ENCODE data around the gene EXOC6B.

DNA sequence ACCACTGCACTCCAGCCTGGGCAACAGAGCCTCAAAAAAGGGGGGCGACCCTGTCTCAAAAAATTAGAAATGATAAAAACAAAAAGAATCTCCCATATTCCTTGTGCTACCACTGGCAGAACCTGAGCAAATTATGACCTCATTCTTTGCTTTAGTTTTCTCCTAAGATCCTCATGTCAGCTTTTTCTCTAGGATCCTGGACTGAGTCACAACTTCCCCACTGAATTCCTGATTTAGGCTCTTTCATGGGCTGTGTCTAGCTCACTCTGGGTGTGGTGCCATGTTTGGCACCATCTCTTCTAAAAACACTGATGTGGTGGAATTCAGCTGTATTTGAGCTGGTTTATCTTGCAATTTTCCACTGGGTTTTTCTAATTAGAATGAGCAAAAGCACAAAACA lies 37.1 kb downstream of the EXOC6B start:
- TF ChIP-seq CTCF (conservative IDR thresholded peaks at IDR 0.05; ENCODE audit: low read length), result no peak
- TF ChIP-seq EZH2phosphoT487 (IDR thresholded peaks at IDR 0.05; ENCODE audit: borderline replicate concordance), result no peak
